ENCODE measurements around the gene OR5V1.
"Not testable (repeated sequence)": the region's sequence is repeated elsewhere in the genome, so short reads cannot be mapped to it uniquely, and the experiment has no call there.

The OR5V1 gene

GRCh38 chr6:29368765-29369164 is at the start of gene OR5V1:
TSS of gene OR5V1 (minus strand) at chr6:29368865. CDS start at chr6:29356195, 12,670 bp downstream.
- no peak for DNase-seq

- DNase-seq: no peak
Observed at GRCh38 chr6:29414588-29414987, 45.9 kb upstream of the OR5V1 start, which contains the start of gene OR12D1. TSS of gene OR12D1 (plus strand) at chr6:29414928.

DNA sequence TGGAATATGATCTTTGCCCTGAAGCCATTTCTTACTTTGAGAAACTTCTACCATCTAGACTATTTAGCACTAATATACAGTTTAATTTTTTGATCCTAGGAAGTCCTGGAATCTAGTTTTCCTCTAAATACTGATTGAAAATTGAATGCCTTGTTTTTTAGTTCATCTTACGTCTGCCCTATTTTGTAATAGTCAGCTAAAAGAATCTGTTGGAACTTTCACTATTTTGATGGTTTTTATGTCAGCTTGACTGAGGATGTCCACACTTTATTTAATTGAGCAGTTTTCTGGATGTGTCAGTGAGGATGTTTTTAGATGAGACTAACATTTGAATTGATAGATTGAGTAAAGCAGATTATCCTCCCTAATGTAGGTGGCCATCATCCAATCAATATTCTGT is 35.1 kb upstream of the OR5V1 start:
- no peak for DNase-seq

- no peak for DNase-seq
Observed at GRCh38 chr6:29399525-29399924, 30.9 kb upstream of the OR5V1 start.

- no peak for DNase-seq
Observed at GRCh38 chr6:29395331-29395730, 26.7 kb upstream of the OR5V1 start, which contains the start of gene OR12D2. TSS of gene OR12D2 (plus strand) at chr6:29395631. CDS start at chr6:29396700, 1,069 bp downstream.

GRCh38 chr6:29388533-29388932 is 19.9 kb upstream of the OR5V1 start:
- no peak for DNase-seq

- DNase-seq: peak in 1 of 2 donors; percentile 9
Observed at GRCh38 chr6:29376003-29376402, 7.3 kb upstream of the OR5V1 start.

DNA sequence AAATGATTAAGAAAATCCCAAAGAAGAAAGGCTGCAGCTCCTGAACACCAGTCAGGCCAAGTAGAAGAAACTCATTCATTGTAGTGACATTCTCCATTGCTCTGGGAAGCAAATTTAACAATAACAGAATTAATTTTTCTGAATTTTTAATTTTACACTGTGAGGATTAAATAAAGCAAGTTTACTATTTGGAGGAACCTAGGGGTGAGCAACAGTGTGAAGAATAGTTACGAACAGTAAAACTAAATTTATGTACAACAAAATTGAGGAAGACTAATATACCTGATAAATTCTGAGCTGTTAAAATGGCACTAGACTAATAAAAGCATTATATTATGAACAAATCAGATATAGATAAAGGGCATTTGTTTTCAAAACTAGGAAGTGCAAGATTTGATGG is 6.5 kb upstream of the OR5V1 start, which contains the start of gene OR12D3:
Gene OR12D3, minus strand, starts transcription at position 101 of the 400 bp plus-strand sequence. Its CDS starts 4 bp downstream, at position 97.
- no peak for DNase-seq

DNA sequence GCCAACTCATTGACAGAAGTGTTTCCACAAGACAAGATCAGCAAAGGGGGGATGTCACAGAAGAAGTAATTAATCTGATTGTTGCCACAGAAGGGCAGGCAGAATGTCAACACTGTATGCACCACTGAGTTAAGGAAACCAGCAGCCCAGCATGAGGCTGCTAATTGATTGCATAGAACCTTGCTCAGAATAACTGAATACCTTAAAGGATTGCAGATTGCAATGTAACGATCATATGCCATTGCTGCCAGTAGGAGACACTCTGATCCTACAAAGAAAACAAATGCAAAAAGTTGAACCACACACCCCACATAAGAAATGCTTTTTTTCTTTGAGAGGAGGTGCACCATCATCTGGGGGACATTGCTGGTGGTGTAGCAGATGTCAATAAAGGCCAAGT is 13.1 kb downstream of the OR5V1 start:
- DNase-seq: no peak

DNA sequence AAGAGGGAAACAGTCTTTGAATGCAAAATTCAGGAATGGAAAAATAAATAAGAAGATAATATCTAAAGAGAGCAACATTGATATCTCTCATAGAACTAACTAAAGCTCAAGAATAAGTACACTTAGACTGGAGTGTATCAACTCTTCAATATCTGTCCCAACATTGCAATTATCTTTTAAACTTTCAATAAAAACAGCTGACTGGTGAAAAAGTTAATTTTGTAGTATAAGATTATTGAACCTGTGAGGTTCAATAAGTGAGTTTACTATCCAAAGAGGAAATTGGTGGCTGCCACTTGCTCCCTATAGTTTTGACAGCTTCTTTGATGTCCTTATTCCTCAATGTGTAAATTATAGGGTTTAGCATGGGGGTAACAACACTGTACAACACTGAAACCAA is 13.7 kb downstream of the OR5V1 start:
- DNase-seq: no peak

GRCh38 chr6:29349348-29349747 is 19.3 kb downstream of the OR5V1 start:
- not testable (repeated sequence) for DNase-seq

GRCh38 chr6:29345380-29345779 is 23.3 kb downstream of the OR5V1 start:
- DNase-seq: no peak

DNA sequence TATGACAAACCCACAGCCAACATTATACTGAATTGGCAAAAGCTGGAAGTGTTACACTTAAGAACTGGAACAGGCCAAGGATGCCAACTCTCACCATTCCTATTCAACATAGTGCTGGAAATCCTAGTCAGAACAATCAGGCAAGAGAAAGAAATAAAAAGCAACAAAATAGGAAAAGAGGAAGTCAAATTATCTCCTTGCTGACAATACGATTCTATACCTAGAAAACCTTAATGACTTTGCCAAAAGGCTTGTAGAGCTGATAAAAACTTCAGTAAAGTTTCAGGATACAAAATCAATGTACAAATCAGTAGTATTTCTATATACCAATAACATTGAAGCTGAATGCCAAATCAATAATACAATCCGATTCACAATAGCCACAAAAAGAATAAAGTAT is 32.4 kb downstream of the OR5V1 start:
- no peak for DNase-seq

DNA sequence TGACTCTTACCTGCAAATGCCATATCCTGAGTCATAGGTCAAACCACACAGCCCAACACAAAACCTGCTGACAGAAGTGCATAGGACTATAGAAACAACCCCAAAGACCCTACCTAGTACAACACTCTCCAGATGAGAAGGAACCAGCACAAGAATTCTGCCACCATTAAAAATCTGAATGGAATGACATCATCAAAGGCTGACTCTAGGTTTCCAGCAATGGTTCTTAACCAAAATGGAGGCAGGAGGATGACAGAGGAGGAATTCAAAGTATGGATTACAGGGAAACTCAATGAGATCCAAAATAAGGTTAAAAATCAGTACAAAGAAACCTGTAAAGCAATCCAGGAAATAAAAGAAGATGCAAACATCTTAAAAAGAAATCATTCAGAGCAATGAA is 36.0 kb downstream of the OR5V1 start:
- no peak for DNase-seq

GRCh38 chr6:29325777-29326176 is 42.9 kb downstream of the OR5V1 start:
- no peak for DNase-seq

DNA sequence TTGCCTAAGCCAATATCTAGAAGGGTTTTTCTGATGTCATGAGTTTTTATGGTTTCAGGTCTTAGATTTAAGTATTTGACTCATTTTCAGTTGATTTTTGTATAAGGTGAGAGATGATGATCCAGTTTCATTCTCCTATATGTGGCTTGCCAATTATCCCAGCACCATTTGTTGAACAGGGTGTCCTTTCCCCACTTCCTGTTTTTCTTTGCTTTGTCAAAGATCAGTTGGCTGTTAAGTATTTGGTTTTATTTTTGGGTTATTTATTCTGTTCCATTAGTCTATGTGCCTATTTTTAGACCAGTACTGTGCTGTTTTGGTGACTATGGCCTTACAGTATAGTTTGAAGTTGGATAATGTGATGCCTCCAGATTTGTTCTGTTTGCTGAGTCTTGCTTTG is 45.3 kb downstream of the OR5V1 start:
- not testable (repeated sequence) for DNase-seq

DNA sequence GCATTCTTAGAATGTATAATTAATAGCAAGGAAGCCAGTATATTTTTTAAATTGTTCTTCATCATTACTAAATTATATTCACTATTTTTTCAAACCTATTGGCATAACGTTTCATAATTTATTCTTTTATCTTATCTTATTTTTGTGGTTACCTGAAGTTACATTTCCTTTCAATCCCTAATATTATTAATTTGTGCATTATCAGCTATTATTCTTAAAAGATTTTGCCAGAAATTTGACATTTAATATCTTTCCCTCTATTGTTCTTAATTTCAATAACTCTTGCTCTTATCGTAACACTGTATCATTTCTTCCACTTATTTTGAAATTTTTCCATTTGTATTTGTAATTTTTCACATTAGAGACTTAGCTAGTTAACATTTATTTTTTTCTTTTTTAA is 48.7 kb downstream of the OR5V1 start:
- DNase-seq: no peak

Measured in inflammatory macrophage treated with lipopolysaccharide for 1 hour (primary cell).